ENCODE measurements around the gene MDFIC2.
A peak's percentile ranks its signal among the peaks of the same experiment; 100 is the strongest.
"Not testable (repeated sequence)": the region's sequence is repeated elsewhere in the genome, so short reads cannot be mapped to it uniquely, and the experiment has no call there.

The MDFIC2 gene

GRCh38 chr3:70312336-70312735 lies at the start of gene MDFIC2:
TSS of gene MDFIC2 (minus strand) at chr3:70312638. CDS start at chr3:70311973, 665 bp downstream.
- no peak for DNase-seq (ENCODE audit: low read depth)

GRCh38 chr3:70360979-70361760 lies 48.7 kb upstream of the MDFIC2 start:
- peak; percentile 36 for DNase-seq (ENCODE audit: low read depth)

- DNase-seq (ENCODE audit: low read depth), result no peak
Measured at GRCh38 chr3:70359711-70360110, 47.3 kb upstream of the MDFIC2 start.

GRCh38 chr3:70358978-70359580 lies 46.6 kb upstream of the MDFIC2 start:
- peak; percentile 19 for DNase-seq (ENCODE audit: low read depth)

- DNase-seq (ENCODE audit: low read depth), result no peak
Measured at GRCh38 chr3:70352215-70352614, 39.8 kb upstream of the MDFIC2 start.

GRCh38 chr3:70342149-70342548 lies 29.7 kb upstream of the MDFIC2 start:
- DNase-seq (ENCODE audit: low read depth), result no peak

- not testable (repeated sequence) for DNase-seq (ENCODE audit: low read depth)
Measured at GRCh38 chr3:70336885-70337284, 24.4 kb upstream of the MDFIC2 start.

GRCh38 chr3:70333080-70333479 lies 20.6 kb upstream of the MDFIC2 start:
- DNase-seq (ENCODE audit: low read depth), result no peak

GRCh38 chr3:70315021-70315420 lies 2.6 kb upstream of the MDFIC2 start:
- no peak for DNase-seq (ENCODE audit: low read depth)

- no peak for DNase-seq (ENCODE audit: low read depth)
Measured at GRCh38 chr3:70310809-70311208, 1.6 kb downstream of the MDFIC2 start.

- no peak for DNase-seq (ENCODE audit: low read depth)
Measured at GRCh38 chr3:70309591-70309990, 2.8 kb downstream of the MDFIC2 start.

- DNase-seq (ENCODE audit: low read depth), result no peak
Measured at GRCh38 chr3:70308760-70309159, 3.7 kb downstream of the MDFIC2 start.

- no peak for DNase-seq (ENCODE audit: low read depth)
Measured at GRCh38 chr3:70306736-70307135, 5.7 kb downstream of the MDFIC2 start.

GRCh38 chr3:70298385-70298784 lies 14.1 kb downstream of the MDFIC2 start:
- peak; percentile 58 for DNase-seq (ENCODE audit: low read depth)

GRCh38 chr3:70291097-70291482 lies 21.3 kb downstream of the MDFIC2 start:
- no peak for DNase-seq (ENCODE audit: low read depth)

- DNase-seq (ENCODE audit: low read depth), result not testable (repeated sequence)
Measured at GRCh38 chr3:70290431-70291096, 21.9 kb downstream of the MDFIC2 start.

GRCh38 chr3:70281663-70282062 lies 30.8 kb downstream of the MDFIC2 start:
- no peak for DNase-seq (ENCODE audit: low read depth)

- DNase-seq (ENCODE audit: low read depth), result no peak
Measured at GRCh38 chr3:70277304-70277703, 35.1 kb downstream of the MDFIC2 start.

GRCh38 chr3:70276901-70277300 lies 35.5 kb downstream of the MDFIC2 start:
- DNase-seq (ENCODE audit: low read depth), result no peak

GRCh38 chr3:70273492-70273891 lies 38.9 kb downstream of the MDFIC2 start:
- DNase-seq (ENCODE audit: low read depth), result no peak

- no peak for DNase-seq (ENCODE audit: low read depth)
Measured at GRCh38 chr3:70272798-70273197, 39.6 kb downstream of the MDFIC2 start.

GRCh38 chr3:70264122-70264780 lies 48.2 kb downstream of the MDFIC2 start:
- no peak for DNase-seq (ENCODE audit: low read depth)

- DNase-seq (ENCODE audit: low read depth), result no peak
Measured at GRCh38 chr3:70261283-70261682, 51.2 kb downstream of the MDFIC2 start.

All from HS-5 (cell line).